GM21825 (cell line): ENCODE measurements around the gene SEPTIN1.
A peak's percentile ranks its signal among the peaks of the same experiment; 100 is the strongest.

Experiments
- ATAC-seq: cut with Tn5 transposase; IDR thresholded peaks from one replicate; pipeline ENCODE4 v1.9.1; 2021; ENCODE audit warnings: mild to moderate bottlenecking, moderate library complexity; ENCODE audit not compliant: unreplicated experiment

SEPTIN1 gene

GRCh38 chr16:30382111-30382881 is at the start of gene SEPTIN1:
SEPTIN1 (minus strand) TSS chr16:30382561; CDS start chr16:30382542, 19 bp downstream.
- ATAC-seq = no peak

GRCh38 chr16:30430428-30430970 is 48.1 kb upstream of the SEPTIN1 start:
- ATAC-seq = peak; percentile 5

GRCh38 chr16:30429678-30430427 is 47.5 kb upstream of the SEPTIN1 start, which contains the start of gene DCTPP1:
DCTPP1 (minus strand) TSS chr16:30430030; CDS start chr16:30429980, 50 bp downstream.
- peak; percentile 94 for ATAC-seq

GRCh38 chr16:30429418-30429677 is 47.0 kb upstream of the SEPTIN1 start:
- ATAC-seq = no peak

GRCh38 chr16:30428055-30428454 is 45.7 kb upstream of the SEPTIN1 start:
- no peak for ATAC-seq

- ATAC-seq = no peak
These were observed 38.6 kb upstream of the SEPTIN1 start for GRCh38 chr16:30421010-30421409.

GRCh38 chr16:30418350-30419181 is 36.2 kb upstream of the SEPTIN1 start:
- ATAC-seq = no peak

- peak; percentile 73 for ATAC-seq
These were observed 35.4 kb upstream of the SEPTIN1 start for GRCh38 chr16:30417529-30418349.

- no peak for ATAC-seq
These were observed 34.5 kb upstream of the SEPTIN1 start for GRCh38 chr16:30416624-30417528.

GRCh38 chr16:30416047-30416603 is 33.8 kb upstream of the SEPTIN1 start:
- no peak for ATAC-seq

- no peak for ATAC-seq
These were observed 31.8 kb upstream of the SEPTIN1 start for GRCh38 chr16:30414159-30414558.

- no peak for ATAC-seq
These were observed 30.9 kb upstream of the SEPTIN1 start for GRCh38 chr16:30413112-30413806.

GRCh38 chr16:30409125-30410060 is 27.0 kb upstream of the SEPTIN1 start:
- peak; percentile 48 for ATAC-seq

- ATAC-seq = no peak
These were observed 25.6 kb upstream of the SEPTIN1 start for GRCh38 chr16:30407804-30408534.

GRCh38 chr16:30407102-30407803 is 24.9 kb upstream of the SEPTIN1 start, which contains the start of gene ZNF771:
ZNF771 (plus strand) TSS chr16:30407606; CDS start chr16:30408054, 448 bp downstream.
- peak; percentile 71 for ATAC-seq

- ATAC-seq = no peak
These were observed 24.4 kb upstream of the SEPTIN1 start for GRCh38 chr16:30406795-30407101.
